HG03432 (cell line): ENCODE results near the gene CHIC2.
"Not testable (repeated sequence)": the region's sequence is repeated elsewhere in the genome, so short reads cannot be mapped to it uniquely, and the experiment has no call there.

Experiments used
- ATAC-seq: cut with Tn5 transposase; IDR thresholded peaks from one replicate; pipeline ENCODE4 v1.9.1; 2021; ENCODE audit warnings: mild to moderate bottlenecking, moderate library complexity; ENCODE audit not compliant: unreplicated experiment

Gene CHIC2

GRCh38 chr4:54061873-54062272, 2.5 kb downstream of the CHIC2 start:
- no peak for ATAC-seq

DNA sequence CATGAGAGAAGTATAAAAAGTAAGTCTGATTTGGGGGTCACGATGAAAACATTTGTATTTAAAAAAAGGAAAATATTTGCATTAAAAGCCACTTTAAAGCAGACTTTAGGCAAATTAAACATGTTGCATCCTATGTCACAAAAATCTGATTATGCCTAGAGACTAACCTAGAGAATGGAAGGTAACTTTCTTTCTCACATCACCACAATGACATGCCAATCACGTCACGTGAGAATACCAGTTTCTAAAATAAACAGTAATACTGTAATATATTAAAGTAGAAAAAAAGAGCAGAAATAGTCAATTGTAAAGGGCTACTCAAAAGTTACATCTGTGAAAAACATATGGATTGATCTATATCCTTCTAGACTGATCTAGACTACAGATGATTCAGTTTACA, 3.3 kb downstream of the CHIC2 start:
- ATAC-seq, result no peak

DNA sequence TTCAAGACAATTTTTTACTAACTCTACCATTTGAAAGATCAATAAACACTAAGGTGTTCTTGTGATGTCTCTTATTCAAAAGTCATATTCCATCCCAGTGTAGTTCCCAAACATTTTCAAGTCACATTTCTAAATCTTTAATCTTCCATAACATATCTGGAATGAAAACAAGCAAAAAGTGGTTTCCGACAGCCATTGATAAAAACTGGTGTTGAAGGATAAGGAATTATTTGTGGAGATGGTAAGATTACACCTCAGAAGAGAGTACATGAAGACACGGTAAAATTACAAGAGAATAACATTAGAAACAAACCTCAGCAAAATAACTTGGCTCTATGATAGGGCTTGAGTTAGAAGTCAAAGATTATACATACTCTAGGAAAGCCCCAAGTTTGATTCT, 4.3 kb downstream of the CHIC2 start:
- ATAC-seq, result no peak

DNA sequence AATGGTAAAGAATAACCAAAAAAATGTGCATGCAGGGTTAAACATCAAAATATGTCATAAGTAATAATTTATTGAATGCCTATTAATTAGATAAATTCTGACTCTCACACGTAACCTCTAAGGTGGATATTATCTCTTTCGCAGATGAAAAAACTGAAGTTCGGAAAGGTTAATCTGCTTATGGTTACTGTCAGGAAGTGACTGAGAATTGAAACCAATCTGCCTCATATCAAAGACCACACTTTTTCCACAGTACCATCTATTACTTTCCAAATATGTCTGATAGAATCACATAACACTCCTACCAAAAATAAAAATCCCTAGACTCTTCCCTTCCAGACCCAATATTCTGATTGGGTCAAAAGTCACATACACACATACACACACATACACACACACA, 6.2 kb downstream of the CHIC2 start:
- peak; percentile 45 for ATAC-seq

- no peak for ATAC-seq
Observed at GRCh38 chr4:54056360-54056759, 8.0 kb downstream of the CHIC2 start.

GRCh38 chr4:54055494-54055893, 8.9 kb downstream of the CHIC2 start:
- ATAC-seq, result no peak

- ATAC-seq, result no peak
Observed at GRCh38 chr4:54054501-54054900, 9.9 kb downstream of the CHIC2 start.

- not testable (repeated sequence) for ATAC-seq
Observed at GRCh38 chr4:54053322-54053721, 11.1 kb downstream of the CHIC2 start.

- ATAC-seq, result no peak
Observed at GRCh38 chr4:54050214-54050904, 14.0 kb downstream of the CHIC2 start.

DNA sequence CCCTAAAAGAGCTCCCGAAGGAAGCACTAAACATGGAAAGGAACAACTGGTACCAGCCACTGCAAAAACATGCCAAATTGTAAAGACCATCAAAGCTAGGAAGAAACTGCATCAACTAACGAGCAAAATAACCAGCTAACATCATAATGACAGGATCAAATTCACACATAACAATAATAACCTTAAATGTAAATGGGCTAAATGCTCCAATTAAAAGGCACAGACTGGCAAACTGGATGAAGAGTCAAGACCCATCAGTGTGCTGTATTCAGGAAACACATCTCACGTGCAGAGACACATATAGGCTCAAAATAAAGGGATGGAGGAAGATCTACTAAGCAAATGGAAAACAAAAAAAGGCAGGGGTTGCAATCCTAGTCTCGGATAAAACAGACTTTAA, 20.8 kb downstream of the CHIC2 start:
- not testable (repeated sequence) for ATAC-seq

DNA sequence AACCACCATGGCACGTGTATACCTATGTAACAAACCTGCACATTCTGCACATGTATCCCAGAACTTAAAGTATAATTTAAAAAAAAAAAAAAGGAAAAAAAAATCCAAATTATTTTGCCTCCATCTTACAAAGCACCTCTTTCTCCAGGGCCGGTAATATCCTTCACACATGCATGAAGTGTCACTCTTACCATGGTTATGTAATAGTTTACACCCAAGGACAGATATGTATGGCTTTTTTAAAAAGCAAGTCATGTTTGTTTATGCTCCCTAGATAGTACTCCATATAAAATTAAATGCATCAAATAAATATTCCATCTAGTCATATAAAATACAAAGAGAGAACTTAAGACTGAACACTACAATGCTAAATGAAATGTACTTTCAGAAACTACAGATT, 22.5 kb downstream of the CHIC2 start:
- no peak for ATAC-seq

GRCh38 chr4:54041100-54041499, 23.3 kb downstream of the CHIC2 start:
- no peak for ATAC-seq

- no peak for ATAC-seq
Observed at GRCh38 chr4:54038056-54038455, 26.3 kb downstream of the CHIC2 start.

DNA sequence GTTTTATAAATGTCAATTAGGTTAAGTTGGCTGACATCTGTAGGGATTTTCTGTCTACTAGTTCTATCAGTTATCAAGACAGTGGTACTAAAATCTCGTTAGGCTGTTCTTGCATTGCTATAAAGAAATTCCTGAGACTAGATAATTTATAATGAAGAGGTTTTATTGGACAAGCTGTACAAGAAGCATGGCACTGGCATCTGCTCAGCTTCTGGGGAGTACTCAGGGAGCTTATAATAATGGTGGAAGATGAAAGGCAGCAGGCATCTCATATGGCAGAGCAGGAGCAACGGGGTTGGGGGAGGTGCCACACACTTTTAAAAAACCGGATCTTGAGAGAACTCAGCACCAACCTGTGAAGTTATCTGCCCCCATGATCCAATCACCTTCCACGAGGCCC, 28.2 kb downstream of the CHIC2 start:
- ATAC-seq, result no peak

- ATAC-seq, result peak; percentile 68
Observed at GRCh38 chr4:54032558-54033135, 31.8 kb downstream of the CHIC2 start.

DNA sequence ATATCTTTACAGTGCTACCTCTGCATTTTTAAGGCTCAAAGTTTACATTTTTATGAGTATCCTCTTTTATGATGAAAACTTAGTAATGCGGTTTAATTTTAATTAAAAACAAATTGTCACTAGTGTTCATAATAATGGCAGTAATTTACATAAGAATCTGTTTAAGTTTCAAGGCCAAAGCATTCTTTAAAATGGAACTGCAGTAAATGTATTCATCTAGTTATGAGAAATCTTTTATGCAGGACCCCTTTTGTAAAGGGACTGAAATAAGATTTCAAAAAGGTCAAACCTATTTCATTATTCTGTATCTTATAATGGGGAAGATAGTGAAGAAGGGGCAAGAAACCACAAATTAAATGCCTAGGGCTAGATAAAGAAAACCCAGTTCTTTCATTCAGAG, 37.1 kb downstream of the CHIC2 start:
- ATAC-seq, result no peak

GRCh38 chr4:54025582-54025981, 38.8 kb downstream of the CHIC2 start:
- no peak for ATAC-seq

- not testable (repeated sequence) for ATAC-seq
Observed at GRCh38 chr4:54023019-54023418, 41.4 kb downstream of the CHIC2 start.

GRCh38 chr4:54017974-54018373, 46.4 kb downstream of the CHIC2 start:
- no peak for ATAC-seq

DNA sequence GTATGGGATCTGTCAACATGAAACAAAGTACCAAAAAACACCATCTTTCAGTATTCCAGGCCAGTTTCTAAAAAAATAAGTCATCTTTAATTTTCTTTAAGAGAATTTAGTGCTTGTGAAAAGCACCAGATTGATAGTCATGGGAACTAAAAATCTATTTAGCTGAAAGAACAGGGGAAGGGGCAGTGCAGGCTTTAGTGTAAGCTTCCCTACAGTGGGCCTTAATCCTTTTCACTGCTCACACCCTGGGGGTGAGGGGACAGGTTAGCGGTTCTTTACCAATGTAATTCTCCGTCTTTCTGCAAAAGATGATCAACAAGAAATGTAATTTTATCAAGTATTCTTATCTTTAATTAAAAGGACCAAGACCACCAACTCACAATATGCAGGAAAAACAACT, 47.1 kb downstream of the CHIC2 start:
- ATAC-seq, result no peak

- no peak for ATAC-seq
Observed at GRCh38 chr4:54016504-54016903, 47.9 kb downstream of the CHIC2 start.

GRCh38 chr4:54015423-54016030, 48.9 kb downstream of the CHIC2 start:
- ATAC-seq, result no peak
